22Rv1 (cell line): ENCODE data around the gene IRX4.

Source experiments
- CTCF ChIP-seq: fragments of 450-650 bp; IDR thresholded peaks from 2 replicates; pipeline ENCODE4 v1.5.1; 2017; ENCODE audit warnings: mild to moderate bottlenecking
- ZFX ChIP-seq: fragments of 450-650 bp; IDR thresholded peaks from 2 replicates; pipeline ENCODE4 v1.6.1; 2017; ENCODE audit warnings: antibody characterized with exemption, borderline replicate concordance

DNA sequence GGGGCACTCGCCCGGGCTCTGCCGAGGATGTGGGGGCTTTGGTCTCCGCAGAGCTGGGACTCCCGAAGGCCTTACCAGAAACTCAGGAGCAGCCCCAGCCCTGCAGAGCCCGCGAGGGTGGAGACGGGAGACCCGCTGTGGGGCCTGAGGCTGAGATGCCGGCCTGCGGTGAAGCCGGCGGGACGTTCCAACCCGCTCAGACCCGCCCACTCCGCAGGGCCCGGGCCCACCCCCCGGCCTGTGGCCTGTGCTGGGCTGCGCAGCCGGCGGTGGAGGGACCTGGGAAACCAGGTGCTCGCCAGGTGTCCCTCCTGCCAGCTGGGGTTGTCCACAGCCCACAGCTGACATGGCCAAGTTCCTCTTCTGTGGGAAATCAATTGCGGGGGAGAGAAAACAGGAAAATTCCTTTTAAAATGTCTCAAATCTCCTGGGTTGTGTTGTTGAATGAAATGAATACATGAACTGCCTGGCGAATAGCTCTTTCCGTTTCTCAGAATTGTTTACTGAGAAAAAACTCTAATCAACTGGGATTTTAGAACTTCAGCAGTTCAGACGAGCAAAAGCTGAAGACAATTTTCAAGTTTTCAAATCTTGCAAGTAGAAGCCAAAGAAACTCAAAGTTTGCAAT, 49.0 kb upstream of the IRX4 start:
- TF ChIP-seq CTCF (no peak), ZFX (no peak)
